HG03442 (cell line): ENCODE measurements around the gene STAG1.
"Not testable (repeated sequence)": the region's sequence is repeated elsewhere in the genome, so short reads cannot be mapped to it uniquely, and the experiment has no call there.

Experiments used
- ATAC-seq: cut with Tn5 transposase; IDR thresholded peaks from one replicate; pipeline ENCODE4 v1.9.1; 2021; ENCODE audit warnings: mild to moderate bottlenecking, moderate library complexity; ENCODE audit not compliant: unreplicated experiment

The STAG1 gene

DNA sequence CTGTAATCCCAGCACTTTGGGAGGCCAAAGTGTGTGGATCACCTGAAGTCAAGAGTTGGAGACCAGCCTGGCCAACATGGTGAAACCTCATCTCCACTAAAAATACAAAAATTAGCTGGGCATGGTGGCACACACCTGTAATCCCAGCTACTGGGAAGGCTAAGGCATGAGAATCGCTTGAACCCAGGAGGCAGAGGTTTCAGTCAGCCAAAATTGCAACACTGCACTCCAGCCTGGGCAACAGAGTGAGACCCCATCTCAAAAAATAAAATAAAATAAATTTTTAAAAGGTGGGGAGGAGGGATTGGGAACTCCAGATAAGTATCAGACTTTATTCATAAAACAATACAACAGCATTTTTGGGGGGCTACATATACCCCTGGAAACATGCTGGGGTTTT is 42.4 kb downstream of the STAG1 start:
- not testable (repeated sequence) for ATAC-seq

DNA sequence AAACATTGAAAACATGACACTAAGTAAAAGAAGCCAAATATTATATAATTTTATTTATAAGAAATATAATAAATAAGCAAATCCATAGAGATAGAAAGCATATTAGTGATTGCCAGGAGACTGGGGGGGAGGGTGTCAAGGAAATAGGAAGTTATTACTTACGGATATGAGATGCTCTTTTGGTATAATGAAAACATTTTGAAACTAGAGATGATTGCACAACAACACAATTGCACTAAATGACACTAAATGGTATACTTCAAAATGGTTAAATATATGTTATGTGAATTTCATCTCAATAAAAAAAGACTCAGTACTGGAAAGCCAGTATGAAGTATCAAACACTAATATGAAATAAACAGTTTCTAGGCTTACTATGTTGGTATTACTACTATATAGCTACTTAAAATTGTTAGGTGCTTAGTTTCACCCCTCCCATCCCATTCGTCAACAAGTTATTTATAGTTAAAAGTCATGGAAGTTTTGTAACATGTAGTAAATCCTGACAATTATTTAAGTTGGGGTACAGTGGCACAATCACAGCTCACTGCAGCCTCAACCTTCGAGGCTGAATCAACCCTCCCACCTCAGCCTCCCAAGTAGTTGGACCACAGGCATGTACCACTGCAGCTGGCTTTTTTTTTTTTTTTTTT is 43.7 kb downstream of the STAG1 start:
- no peak for ATAC-seq

DNA sequence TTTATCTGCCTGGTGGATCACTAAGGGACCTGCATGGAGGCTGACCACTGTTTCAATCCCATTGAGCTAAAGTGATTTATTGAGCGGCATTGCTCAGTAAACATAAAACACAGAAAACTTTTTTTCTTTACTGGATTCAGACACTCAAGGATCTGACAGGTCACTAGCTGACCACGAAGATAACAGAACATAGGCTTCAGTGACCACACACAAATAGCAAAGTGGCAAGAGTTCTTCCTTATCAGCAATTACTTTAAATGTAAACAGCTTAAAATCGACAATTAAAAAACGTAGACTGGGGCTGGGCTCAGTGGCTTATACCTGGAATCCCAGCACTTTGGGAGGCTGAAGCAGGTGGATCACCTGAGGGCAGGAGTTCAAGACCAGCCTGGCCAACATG is 48.7 kb downstream of the STAG1 start:
- ATAC-seq, result no peak

DNA sequence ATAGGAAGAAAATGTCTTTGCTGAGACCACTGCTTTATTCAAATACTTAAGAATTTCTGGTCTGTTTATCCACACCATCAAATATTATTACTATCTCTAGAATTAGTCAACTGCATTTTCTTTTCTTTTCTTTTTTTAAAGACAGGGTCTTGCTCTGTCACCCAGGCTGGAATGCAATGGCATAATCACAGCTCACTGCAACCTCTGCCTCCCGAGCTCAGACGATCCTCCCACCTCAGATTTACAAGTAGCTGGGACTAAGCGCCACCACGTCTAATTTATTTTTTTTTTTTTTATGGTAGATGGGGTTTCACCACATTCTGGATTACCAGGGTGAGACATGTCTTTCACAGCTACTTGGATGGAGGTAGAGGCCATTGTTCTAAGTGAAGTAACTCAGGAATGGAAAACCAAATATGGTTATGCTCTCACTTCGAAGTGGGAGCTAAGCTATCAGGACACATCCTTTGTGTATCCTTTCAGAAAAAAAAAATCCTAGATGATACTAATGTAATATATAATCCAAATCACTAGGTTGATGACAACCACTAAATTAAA is 52.8 kb downstream of the STAG1 start:
- no peak for ATAC-seq

DNA sequence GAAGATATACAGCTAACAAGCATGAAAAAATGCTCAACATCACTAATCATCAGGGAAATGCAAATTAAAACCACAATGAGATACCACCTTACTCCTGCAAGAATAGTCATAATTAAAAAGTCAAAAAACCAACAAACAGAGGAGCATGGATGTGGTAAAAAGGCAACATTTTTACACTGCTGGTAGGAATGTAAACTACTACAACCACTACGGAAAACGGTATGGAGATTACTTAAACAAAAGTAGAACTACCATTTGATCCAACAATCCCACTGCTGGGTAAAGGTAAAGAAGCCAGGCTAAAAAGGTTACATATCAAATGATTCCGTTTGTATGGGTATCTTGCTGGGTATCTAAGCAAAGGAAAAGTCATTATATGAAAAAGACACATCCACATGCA is 53.8 kb downstream of the STAG1 start:
- ATAC-seq, result no peak

DNA sequence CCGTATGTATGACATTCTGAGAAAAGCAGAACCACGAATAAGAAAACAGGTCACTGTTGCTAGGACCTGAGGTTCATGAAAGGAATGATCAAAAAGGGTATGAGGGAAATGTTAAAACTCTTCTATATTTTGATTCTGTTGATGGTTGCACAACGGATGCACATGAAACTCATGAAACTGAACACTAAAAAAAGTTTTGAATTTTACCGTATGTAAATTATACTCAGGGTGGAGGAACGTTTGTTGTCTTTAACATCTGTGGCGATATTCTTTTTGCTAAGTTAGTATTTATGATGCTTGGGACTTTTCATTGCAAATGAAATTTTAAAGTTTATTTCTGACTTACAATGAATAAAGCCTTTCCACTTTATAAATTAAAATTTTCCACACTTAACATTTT is 55.4 kb downstream of the STAG1 start:
- ATAC-seq, result no peak

DNA sequence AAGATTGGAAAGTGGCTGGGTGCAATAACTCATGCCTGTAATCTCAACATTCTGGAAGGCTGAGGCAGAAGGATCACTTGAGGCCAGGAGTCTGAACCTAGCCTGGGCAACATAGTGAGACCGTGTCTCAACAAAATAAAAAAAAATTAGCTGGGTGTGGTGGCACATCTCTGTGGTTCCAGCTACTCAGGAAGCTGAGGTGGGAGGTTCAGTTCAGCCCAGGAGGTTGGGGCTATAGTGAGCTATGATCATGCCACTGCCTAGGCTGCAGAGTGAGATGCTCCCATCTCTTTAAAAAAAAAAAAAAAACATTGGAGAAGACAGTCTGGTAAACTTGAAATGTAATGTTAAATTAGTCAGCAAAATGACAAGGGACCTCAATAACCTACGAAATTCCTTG is 57.9 kb downstream of the STAG1 start:
- ATAC-seq, result no peak

DNA sequence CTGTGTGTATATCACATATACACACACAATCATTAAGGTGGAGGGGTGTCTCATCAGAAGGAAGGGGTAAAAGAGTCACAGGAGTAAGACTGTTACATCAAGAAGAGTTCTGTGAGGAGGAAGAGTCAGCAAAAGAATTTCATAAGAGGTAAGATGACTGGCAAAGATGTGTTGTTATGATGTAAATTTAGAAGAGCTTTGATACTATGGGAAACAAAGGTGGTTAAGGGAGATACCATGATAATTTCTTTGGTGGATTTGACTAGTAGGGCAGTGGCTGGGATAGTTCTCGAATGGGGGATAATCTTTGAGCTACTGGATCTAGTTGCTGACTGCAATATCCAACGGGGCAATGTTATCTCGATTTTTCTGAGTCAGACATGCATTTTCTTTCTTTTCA is 61.6 kb downstream of the STAG1 start:
- ATAC-seq, result no peak

DNA sequence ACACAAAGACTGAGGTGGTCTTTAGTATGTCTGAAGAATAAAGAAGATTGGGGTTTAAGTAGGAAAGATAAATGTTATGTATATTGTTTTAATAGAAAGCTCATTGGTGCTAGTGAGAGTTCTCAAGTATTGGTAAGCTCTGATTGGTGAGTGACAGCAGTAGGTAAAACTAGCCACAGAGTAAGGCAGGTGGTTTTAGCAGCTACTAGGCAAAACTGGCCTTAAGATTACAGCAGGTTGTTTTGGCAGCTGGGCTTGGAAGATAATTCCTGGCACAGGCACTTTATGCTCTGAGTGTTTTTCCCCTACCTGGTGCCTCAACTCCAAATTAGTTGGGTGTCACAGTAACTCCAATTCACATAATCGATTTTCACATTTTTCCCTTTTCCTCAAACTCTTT is 66.3 kb downstream of the STAG1 start:
- no peak for ATAC-seq

DNA sequence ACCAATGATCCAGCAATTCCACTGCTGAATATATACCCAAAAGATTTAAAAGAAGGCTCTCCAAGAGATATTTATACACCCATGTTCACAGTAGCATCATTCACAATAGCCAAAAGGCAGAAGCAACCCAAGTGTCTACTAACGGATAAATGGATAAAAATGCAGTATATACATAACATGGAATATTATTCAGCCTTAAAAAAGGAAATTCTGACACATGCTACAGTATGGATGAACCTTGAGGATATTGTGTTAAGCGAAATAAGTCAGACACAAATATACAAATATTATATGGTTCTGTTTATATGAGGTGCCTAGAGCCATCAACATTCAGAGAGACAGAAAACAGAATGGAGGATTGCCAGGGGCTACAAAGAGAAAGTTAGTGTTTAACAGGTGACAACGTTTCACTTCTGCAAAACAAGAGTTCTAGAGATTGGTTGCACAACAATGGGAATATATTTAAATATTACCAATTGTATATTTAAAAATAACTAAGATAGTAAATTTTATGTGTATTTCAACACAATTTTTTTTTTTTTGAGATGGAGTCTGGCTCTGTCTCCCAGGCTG is 69.4 kb downstream of the STAG1 start:
- ATAC-seq, result no peak

DNA sequence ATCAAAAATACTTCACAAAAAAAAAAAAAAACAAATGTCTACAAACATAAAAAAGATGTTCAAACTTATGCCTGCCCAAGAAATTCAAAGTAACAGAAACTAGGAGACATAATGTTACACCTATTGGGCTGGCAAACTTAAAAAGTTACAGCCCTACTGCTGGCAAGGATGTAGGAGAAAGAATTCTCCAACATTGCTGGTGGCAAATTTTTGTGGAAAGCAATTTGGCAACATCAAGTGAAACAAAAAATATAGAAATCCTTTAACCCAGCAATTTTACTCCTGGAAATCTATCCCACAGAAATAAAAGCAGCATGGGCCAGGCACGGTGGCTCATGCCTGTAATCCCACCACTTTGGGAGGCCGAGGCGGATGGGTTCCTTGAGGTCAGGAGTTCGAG is 73.2 kb downstream of the STAG1 start:
- ATAC-seq, result no peak

DNA sequence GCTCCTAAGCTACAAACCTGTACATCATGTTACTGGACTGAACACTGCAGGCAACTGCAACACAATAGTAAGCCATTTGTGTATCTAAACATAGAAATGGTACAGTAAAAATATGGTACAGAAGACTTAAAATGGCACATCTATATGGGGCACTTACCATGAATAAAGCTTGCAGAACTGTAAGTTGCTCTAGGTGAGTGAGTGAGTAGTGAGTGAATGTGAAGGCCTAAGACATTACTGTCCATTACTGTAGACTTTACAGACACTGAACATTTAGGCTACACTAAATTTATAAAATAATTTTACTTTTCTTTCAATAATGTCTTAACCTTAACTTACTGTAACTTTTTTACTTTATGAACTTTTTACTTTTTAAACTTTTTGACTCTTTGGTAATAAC is 76.2 kb downstream of the STAG1 start:
- ATAC-seq, result no peak

DNA sequence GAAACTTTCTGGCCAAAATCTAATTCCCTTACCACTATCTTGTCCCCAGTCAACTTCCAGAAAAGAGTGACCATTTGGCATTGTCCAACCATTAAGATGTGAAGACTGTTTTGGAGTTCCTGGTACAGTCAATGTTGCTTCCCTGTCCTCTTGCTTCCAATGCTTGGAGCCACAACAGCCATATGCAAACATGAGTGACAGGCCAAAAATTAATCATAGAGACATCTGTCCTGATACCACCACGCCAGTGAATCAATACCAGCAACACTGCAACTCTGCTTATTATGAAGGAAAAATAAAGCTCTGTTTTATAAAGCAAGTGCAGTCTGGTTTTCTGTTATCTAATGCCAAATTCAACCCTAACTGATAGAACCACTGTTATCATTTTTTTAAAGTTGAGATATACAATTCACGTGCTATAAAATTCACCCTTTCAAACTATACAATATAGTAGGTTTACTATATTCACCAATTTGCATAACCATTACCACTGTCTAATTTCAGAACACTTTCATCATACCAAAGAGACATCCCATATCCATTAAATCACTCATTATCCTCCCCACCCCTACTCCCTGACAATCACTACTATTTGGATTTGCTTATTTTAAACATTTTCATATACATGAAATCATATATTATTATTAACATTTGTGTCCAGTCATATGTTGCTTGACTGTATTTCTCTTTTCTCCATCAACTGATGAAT is 76.9 kb downstream of the STAG1 start:
- no peak for ATAC-seq

DNA sequence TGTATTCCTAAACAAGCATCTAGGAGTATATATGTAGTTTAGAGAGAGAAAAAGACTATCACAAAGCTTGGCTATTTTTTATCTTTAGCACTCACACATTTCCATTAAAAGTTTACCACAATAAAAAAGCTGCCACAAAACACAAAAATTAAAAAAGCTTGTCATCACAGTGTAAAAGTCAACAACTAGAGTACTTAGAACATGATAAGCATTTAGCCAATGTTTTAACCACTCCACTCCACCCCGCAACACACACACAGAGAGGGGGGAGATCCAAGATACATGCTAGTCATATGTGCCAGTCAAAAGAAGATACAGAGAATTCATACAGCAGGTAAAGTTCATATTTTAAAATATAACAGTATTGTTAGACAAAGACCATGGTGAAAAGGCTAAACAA is 79.7 kb downstream of the STAG1 start:
- ATAC-seq, result no peak

DNA sequence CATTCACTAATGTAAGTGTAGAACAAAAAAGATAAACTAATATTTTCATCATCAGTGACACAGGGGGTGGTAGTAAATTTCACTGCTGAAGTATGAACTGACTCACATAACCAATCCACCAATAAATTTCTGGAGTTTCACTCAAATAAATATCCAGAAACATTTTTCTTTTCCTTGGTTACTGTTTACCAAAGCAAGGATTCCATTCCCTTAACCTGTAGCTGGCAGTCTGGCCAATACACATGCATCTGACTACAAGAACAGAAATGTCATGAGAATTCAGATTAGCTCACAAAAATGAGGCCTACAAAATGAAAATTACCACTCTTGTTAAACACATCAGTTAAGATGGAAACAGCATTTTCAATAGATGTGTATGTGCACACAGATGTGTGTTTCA is 80.3 kb downstream of the STAG1 start:
- ATAC-seq, result no peak

DNA sequence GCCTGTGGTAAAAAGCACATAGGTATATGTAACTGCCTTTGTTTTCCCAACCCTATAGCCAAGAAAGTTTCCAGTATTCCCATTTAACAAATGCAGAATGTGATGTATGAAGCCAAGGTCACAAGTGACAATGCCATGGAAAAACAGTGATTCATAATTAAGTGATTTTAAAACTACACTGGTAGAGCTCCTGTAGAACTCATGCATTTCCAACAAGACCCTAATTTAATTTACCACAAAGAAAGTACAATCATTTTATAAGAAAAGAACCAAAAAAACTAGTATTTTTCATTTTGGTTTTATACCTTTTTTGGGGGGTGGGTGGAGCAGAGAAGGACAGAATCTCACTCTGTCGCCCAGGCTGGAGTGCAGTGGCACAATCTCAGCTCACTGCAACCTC is 82.0 kb downstream of the STAG1 start:
- no peak for ATAC-seq

DNA sequence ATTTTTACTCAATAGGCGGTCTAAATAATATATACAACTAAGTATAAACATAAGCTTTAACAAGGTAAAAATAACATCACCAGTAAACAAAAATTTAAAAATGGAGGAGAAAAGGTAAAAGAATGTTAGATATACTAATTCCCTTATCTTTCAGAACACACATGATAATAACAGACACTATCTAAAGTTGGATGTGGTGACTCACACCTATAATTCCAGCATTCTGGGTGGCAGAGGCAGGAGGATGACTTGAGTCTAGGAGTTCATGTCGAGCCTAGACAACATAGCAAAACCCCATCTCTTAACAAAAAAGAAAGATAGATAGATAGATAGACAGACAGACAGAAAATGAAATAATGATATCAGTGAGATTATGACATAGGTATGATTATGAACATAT is 85.1 kb downstream of the STAG1 start:
- ATAC-seq, result no peak

DNA sequence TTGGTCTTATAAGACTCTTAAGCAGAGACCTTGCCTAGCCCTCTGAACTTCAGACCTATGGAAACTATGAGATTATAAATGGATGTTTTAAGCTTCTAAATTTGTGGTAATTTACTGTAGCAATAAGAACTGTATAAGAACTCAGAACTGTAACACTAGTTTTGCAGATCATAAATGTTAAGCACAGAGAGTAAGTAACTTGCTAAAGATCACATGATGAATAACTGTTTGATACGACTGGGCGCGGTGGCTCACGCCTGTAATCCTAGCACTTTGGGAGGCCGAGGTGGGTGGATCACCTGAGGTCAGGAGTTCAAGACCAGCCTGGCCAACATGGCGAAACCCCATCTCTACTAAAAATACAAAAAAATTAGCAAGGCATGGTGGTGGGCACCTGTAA is 85.9 kb downstream of the STAG1 start:
- ATAC-seq, result not testable (repeated sequence)

DNA sequence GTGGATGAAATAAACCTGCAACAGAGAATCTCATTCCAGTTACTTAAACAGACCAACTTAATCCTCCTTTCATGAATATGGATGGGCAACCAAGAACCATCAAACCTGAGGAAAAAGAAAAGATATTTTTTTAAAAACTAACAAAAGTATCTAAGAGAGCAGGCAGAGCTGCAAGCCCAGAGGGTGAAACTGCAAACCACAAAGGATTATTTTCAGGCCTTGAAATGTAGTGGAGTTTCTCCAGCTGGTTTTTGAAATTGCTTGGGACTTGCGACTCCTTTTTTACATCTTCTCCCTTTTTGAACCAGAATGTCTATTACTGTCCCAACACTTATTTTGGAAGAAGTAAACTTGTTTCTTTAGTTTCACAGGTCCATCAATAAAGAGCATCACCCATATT is 87.4 kb downstream of the STAG1 start:
- ATAC-seq, result no peak

DNA sequence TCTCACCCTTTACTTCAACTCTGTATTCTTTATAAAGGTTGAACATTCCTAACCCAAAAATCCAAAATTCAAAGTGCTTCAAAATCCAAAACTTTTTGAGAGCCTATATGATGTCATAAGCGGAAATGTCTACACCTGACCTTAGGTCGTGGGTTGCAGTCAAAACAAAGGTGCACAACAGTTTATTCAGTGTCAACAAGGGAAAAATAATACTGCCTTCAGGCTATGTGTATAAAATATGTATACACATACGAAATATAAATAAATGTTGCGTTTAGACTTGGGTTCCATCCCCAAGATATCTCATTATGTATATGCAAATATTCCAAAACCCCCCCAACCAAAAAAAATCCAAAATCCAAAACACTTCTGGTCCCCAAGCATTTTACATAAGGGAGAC is 90.9 kb downstream of the STAG1 start:
- ATAC-seq, result no peak

DNA sequence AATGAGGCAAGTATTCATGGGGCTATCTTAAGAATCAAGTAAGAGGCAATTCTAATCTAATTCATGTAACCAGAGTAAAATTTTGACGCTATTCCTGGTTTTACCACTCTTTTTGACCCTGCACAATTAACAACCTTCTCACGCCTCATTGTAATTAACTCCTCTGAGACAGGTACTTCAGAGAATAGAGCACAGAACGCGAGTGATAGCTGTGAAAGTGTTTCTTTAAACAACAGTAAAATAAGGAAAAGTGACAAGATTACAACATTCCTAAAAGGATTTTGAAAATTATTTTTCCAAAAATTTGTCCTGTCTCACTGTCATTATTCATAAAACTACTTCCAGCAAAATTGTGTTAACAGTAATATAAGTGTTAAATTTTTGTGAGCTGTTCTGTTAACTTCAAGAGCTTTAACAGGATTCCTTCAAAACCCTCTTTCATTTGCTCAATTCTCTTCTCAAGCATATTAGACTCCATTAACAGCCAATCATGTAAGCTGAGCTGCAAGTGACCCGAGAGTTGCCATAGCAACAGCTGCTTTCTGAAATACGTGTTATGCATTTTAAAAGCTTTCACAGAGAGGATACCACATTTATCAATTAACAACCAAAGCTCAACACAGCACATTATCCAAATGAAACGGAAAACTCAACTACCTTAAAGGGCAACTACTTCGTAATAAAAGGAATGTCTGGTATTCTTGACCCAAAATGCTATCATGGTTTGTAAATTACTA is 93.1 kb downstream of the STAG1 start:
- ATAC-seq, result no peak

DNA sequence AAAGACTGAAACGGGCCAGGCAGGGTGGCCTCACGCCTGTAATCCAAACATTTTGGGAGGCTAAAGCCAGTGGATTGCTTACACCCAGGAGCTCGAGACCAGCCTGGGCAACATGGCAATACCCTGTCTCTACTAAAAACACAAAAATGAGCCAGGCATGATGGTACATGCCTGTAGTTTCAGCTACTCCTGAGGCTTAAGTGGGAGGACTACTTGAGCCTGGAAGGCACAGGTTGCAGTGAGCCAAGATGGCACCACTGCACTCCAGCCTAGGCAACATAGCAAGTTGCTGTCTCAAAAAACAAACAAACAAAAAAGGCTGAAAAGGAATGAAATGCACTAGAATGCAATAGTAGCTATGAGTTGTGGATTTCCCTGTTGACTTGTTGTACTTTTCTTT is 94.7 kb downstream of the STAG1 start:
- ATAC-seq, result no peak
